Stimulated activated effector memory CD8-positive, alpha-beta T cell treated with anti-CD3 and anti-CD28 coated beads, Interleukin-12 subunit alpha, Interleukin-12 subunit beta, amount 100 ng/mL, for 72 hours (primary cell): ENCODE data around the gene TGFBR1.

Source experiments
- ATAC-seq: fragments of 150-1000 bp; cut with Tn5 transposase; 2 replicates; pipeline ENCODE4 v1.10.0; 2021
- DNase-seq, 2 donors: peaks; one replicate each; pipeline ENCODE4 v3.0.0; 2021 to 2022; ENCODE audit warnings: low spot score in 2 of 2
- H3K27ac Mint-ChIP-seq: one replicate; pipeline ENCODE4 v1.8.0; 2022; ENCODE audit warnings: mild to moderate bottlenecking, mixed read lengths
- H3K36me3 Mint-ChIP-seq: one replicate; pipeline ENCODE4 v1.8.0; 2022; ENCODE audit warnings: mild to moderate bottlenecking, mixed read lengths
- H3K4me1 Mint-ChIP-seq: one replicate; pipeline ENCODE4 v1.8.0; 2022; ENCODE audit warnings: mixed read lengths
- H3K4me3 Mint-ChIP-seq: one replicate; pipeline ENCODE4 v1.8.0; 2022; ENCODE audit warnings: mild to moderate bottlenecking, mixed read lengths
- H3K9me3 Mint-ChIP-seq: one replicate; pipeline ENCODE4 v1.8.0; 2022; ENCODE audit warnings: mixed read lengths

Gene TGFBR1

GRCh38 chr9:99173570-99174504 lies 68.9 kb downstream of the TGFBR1 start:
- ATAC-seq (peak; percentile 85), DNase-seq (peak in 1 of 2 donors; percentile 47)
- Mint-ChIP-seq H3K4me3 (no peak overlapping the region), H3K27ac (no peak overlapping the region), H3K9me3 (no peaks in the 10 kb centered on the region), H3K36me3 (no peaks in the 10 kb centered on the region), H3K4me1 (peaks cover 26% of the 10 kb centered on the region)

- Mint-ChIP-seq H3K4me1 (peaks cover 53% of the 10 kb centered on the region), H3K36me3 (peaks cover 2% of the 10 kb centered on the region), H3K4me3 (no peak overlapping the region), H3K9me3 (no peaks in the 10 kb centered on the region), H3K27ac (no peak overlapping the region)
- no peak for ATAC-seq
- peak in 1 of 2 donors; percentile 39 for DNase-seq
Observed at GRCh38 chr9:99176527-99177013, 71.7 kb downstream of the TGFBR1 start.

GRCh38 chr9:99177576-99178366 lies 72.9 kb downstream of the TGFBR1 start:
- peaks cover 65% of the 10 kb centered on the region for H3K4me1 Mint-ChIP-seq
- H3K27ac Mint-ChIP-seq, result no peak overlapping the region
- ATAC-seq, result no peak
- H3K36me3 Mint-ChIP-seq, result peaks cover 4% of the 10 kb centered on the region
- H3K9me3 Mint-ChIP-seq, result no peaks in the 10 kb centered on the region
- peak in 1 of 2 donors; percentile 29 for DNase-seq
- no peak overlapping the region for H3K4me3 Mint-ChIP-seq

- Mint-ChIP-seq H3K4me3 (no peak overlapping the region), H3K9me3 (no peaks in the 10 kb centered on the region), H3K36me3 (peaks cover 4% of the 10 kb centered on the region), H3K4me1 (peaks cover 68% of the 10 kb centered on the region), H3K27ac (no peak overlapping the region)
- DNase-seq (peak in 1 of 2 donors; percentile 47), ATAC-seq (no peak)
Observed at GRCh38 chr9:99178912-99179872, 74.3 kb downstream of the TGFBR1 start.

- Mint-ChIP-seq H3K4me3 (peak overlapping the region; percentile 54), H3K9me3 (no peaks in the 10 kb centered on the region), H3K27ac (peak overlapping the region; percentile 93), H3K4me1 (peaks cover 75% of the 10 kb centered on the region), H3K36me3 (peaks cover 4% of the 10 kb centered on the region)
- ATAC-seq (peak; percentile 83), DNase-seq (peak in 1 of 2 donors; percentile 49)
Observed at GRCh38 chr9:99180199-99180598, 75.3 kb downstream of the TGFBR1 start.

GRCh38 chr9:99180662-99181061 lies 75.7 kb downstream of the TGFBR1 start:
- DNase-seq, result peak in 1 of 2 donors; percentile 61
- H3K4me1 Mint-ChIP-seq, result peaks cover 79% of the 10 kb centered on the region

GRCh38 chr9:99181206-99181605 lies 76.3 kb downstream of the TGFBR1 start:
- no peak for DNase-seq
- H3K27ac Mint-ChIP-seq, result peak overlapping the region; percentile 93
- H3K36me3 Mint-ChIP-seq, result peaks cover 4% of the 10 kb centered on the region
- no peaks in the 10 kb centered on the region for H3K9me3 Mint-ChIP-seq
- H3K4me1 Mint-ChIP-seq, result peaks cover 80% of the 10 kb centered on the region
- no peak for ATAC-seq
- H3K4me3 Mint-ChIP-seq, result peak overlapping the region; percentile 54

More at GRCh38 chr9:99180662-99181061, 75.7 kb downstream of the TGFBR1 start:
- peak overlapping the region; percentile 93 for H3K27ac Mint-ChIP-seq
- peaks cover 4% of the 10 kb centered on the region for H3K36me3 Mint-ChIP-seq
- H3K4me3 Mint-ChIP-seq, result peak overlapping the region; percentile 54
- ATAC-seq, result peak; percentile 3
- no peaks in the 10 kb centered on the region for H3K9me3 Mint-ChIP-seq

- no peaks in the 10 kb centered on the region for H3K9me3 Mint-ChIP-seq
- H3K27ac Mint-ChIP-seq, result peak overlapping the region; percentile 93
- H3K4me1 Mint-ChIP-seq, result peaks cover 76% of the 10 kb centered on the region
- H3K4me3 Mint-ChIP-seq, result peak overlapping the region; percentile 54
- ATAC-seq, result peak; percentile 44
- H3K36me3 Mint-ChIP-seq, result peaks cover 4% of the 10 kb centered on the region
- peak; percentile 18 to 71 for DNase-seq
Observed at GRCh38 chr9:99181621-99182020, 76.7 kb downstream of the TGFBR1 start.

- Mint-ChIP-seq H3K27ac (no peak overlapping the region), H3K4me3 (no peak overlapping the region), H3K4me1 (peaks cover 73% of the 10 kb centered on the region), H3K9me3 (no peaks in the 10 kb centered on the region), H3K36me3 (peaks cover 4% of the 10 kb centered on the region)
- no peak for ATAC-seq
- no peak for DNase-seq
Observed at GRCh38 chr9:99182356-99182755, 77.4 kb downstream of the TGFBR1 start.

GRCh38 chr9:99183616-99184015 lies 78.7 kb downstream of the TGFBR1 start:
- H3K27ac Mint-ChIP-seq, result peak overlapping the region; percentile 89
- H3K9me3 Mint-ChIP-seq, result no peaks in the 10 kb centered on the region
- peaks cover 70% of the 10 kb centered on the region for H3K4me1 Mint-ChIP-seq
- H3K4me3 Mint-ChIP-seq, result peak overlapping the region; percentile 54
- DNase-seq (no peak), ATAC-seq (no peak)
- peaks cover 4% of the 10 kb centered on the region for H3K36me3 Mint-ChIP-seq

- DNase-seq (peak in 1 of 2 donors; percentile 63), ATAC-seq (peak; percentile 2)
- peak overlapping the region; percentile 89 for H3K27ac Mint-ChIP-seq
- H3K4me3 Mint-ChIP-seq, result peak overlapping the region; percentile 54
- H3K36me3 Mint-ChIP-seq, result peaks cover 4% of the 10 kb centered on the region
- no peaks in the 10 kb centered on the region for H3K9me3 Mint-ChIP-seq
- H3K4me1 Mint-ChIP-seq, result peaks cover 65% of the 10 kb centered on the region
Observed at GRCh38 chr9:99184110-99184474, 79.2 kb downstream of the TGFBR1 start.

GRCh38 chr9:99184475-99185347 lies 79.8 kb downstream of the TGFBR1 start:
- DNase-seq, result peak; percentile 72 to 89
- peak; percentile 89 for ATAC-seq
- Mint-ChIP-seq H3K9me3 (no peaks in the 10 kb centered on the region), H3K27ac (peak overlapping the region; percentile 89), H3K4me1 (peaks cover 59% of the 10 kb centered on the region), H3K36me3 (peaks cover 4% of the 10 kb centered on the region), H3K4me3 (peak overlapping the region; percentile 54)

GRCh38 chr9:99185348-99185632 lies 80.4 kb downstream of the TGFBR1 start:
- DNase-seq (no peak), ATAC-seq (no peak)
- peaks cover 54% of the 10 kb centered on the region for H3K4me1 Mint-ChIP-seq
- H3K36me3 Mint-ChIP-seq, result peaks cover 4% of the 10 kb centered on the region
- no peaks in the 10 kb centered on the region for H3K9me3 Mint-ChIP-seq
- peak overlapping the region; percentile 54 for H3K4me3 Mint-ChIP-seq
- peak overlapping the region; percentile 89 for H3K27ac Mint-ChIP-seq

- Mint-ChIP-seq H3K36me3 (peaks cover 4% of the 10 kb centered on the region), H3K9me3 (no peaks in the 10 kb centered on the region), H3K4me1 (peaks cover 47% of the 10 kb centered on the region), H3K4me3 (peak overlapping the region; percentile 54), H3K27ac (peak overlapping the region; percentile 89)
- no peak for ATAC-seq
- no peak for DNase-seq
Observed at GRCh38 chr9:99185934-99186333, 81.0 kb downstream of the TGFBR1 start.
